ENCODE measurements around the gene ITGB1BP1.

The ITGB1BP1 gene

GRCh38 chr2:9416267-9416961 is 6.9 kb downstream of the ITGB1BP1 start:
- Histone ChIP-seq H3K9me3 (ENCODE audit: control insufficient read depth in 1 of 2, low read length in 2 of 2) (no peaks in the 10 kb centered on the region), H3K4me1 (ENCODE audit: control insufficient read depth in 1 of 2, insufficient read depth in 2 of 2, low read length in 2 of 2) (no peaks in the 10 kb centered on the region), H3K36me3 (ENCODE audit: control insufficient read depth in 1 of 2, insufficient read depth in 2 of 2, low read length in 2 of 2) (peaks cover 0 to 11% of the 10 kb centered on the region in 2 donors), H3K9ac (ENCODE audit: low read depth in 1 of 2, low read length in 2 of 2) (no peak overlapping the region), H3K27ac (ENCODE audit: low read depth, low read length) (no peak overlapping the region), H3K27me3 (ENCODE audit: control insufficient read depth in 1 of 2, insufficient read depth in 2 of 2, low read length in 2 of 2) (no peaks in the 10 kb centered on the region), H3K4me3 (ENCODE audit: low read depth in 1 of 2, low read length in 2 of 2) (no peak overlapping the region)

- Histone ChIP-seq H3K27me3 (ENCODE audit: control insufficient read depth in 1 of 2, insufficient read depth in 2 of 2, low read length in 2 of 2) (no peaks in the 10 kb centered on the region), H3K4me3 (ENCODE audit: low read depth in 1 of 2, low read length in 2 of 2) (no peak overlapping the region), H3K36me3 (ENCODE audit: control insufficient read depth in 1 of 2, insufficient read depth in 2 of 2, low read length in 2 of 2) (peaks cover 0 to 11% of the 10 kb centered on the region in 2 donors), H3K27ac (ENCODE audit: low read depth, low read length) (no peak overlapping the region), H3K9me3 (ENCODE audit: control insufficient read depth in 1 of 2, low read length in 2 of 2) (no peaks in the 10 kb centered on the region), H3K4me1 (ENCODE audit: control insufficient read depth in 1 of 2, insufficient read depth in 2 of 2, low read length in 2 of 2) (no peaks in the 10 kb centered on the region), H3K9ac (ENCODE audit: low read depth in 1 of 2, low read length in 2 of 2) (no peak overlapping the region)
Measured at GRCh38 chr2:9415516-9416169, 7.7 kb downstream of the ITGB1BP1 start.

GRCh38 chr2:9412781-9413180 is 10.5 kb downstream of the ITGB1BP1 start:
- Histone ChIP-seq H3K36me3 (ENCODE audit: control insufficient read depth in 1 of 2, insufficient read depth in 2 of 2, low read length in 2 of 2) (peaks cover 3 to 22% of the 10 kb centered on the region in 2 donors), H3K9ac (ENCODE audit: low read depth in 1 of 2, low read length in 2 of 2) (no peak overlapping the region), H3K4me3 (ENCODE audit: low read depth in 1 of 2, low read length in 2 of 2) (no peak overlapping the region), H3K27ac (ENCODE audit: low read depth, low read length) (no peak overlapping the region), H3K9me3 (ENCODE audit: control insufficient read depth in 1 of 2, low read length in 2 of 2) (no peaks in the 10 kb centered on the region), H3K27me3 (ENCODE audit: control insufficient read depth in 1 of 2, insufficient read depth in 2 of 2, low read length in 2 of 2) (no peaks in the 10 kb centered on the region), H3K4me1 (ENCODE audit: control insufficient read depth in 1 of 2, insufficient read depth in 2 of 2, low read length in 2 of 2) (no peaks in the 10 kb centered on the region)

- no peaks in the 10 kb centered on the region for H3K27me3 ChIP-seq (ENCODE audit: control insufficient read depth in 1 of 2, insufficient read depth in 2 of 2, low read length in 2 of 2)
- H3K9ac ChIP-seq (ENCODE audit: low read depth in 1 of 2, low read length in 2 of 2): no peak overlapping the region
- no peak overlapping the region for H3K27ac ChIP-seq (ENCODE audit: low read depth, low read length)
- H3K4me1 ChIP-seq (ENCODE audit: control insufficient read depth in 1 of 2, insufficient read depth in 2 of 2, low read length in 2 of 2): no peaks in the 10 kb centered on the region
- H3K9me3 ChIP-seq (ENCODE audit: control insufficient read depth in 1 of 2, low read length in 2 of 2): no peaks in the 10 kb centered on the region
- H3K4me3 ChIP-seq (ENCODE audit: low read depth in 1 of 2, low read length in 2 of 2): no peak overlapping the region
- peaks cover 3 to 26% of the 10 kb centered on the region in 2 donors for H3K36me3 ChIP-seq (ENCODE audit: control insufficient read depth in 1 of 2, insufficient read depth in 2 of 2, low read length in 2 of 2)
Measured at GRCh38 chr2:9410108-9410507, 13.2 kb downstream of the ITGB1BP1 start.

- Histone ChIP-seq H3K4me1 (ENCODE audit: control insufficient read depth in 1 of 2, insufficient read depth in 2 of 2, low read length in 2 of 2) (no peaks in the 10 kb centered on the region), H3K9me3 (ENCODE audit: control insufficient read depth in 1 of 2, low read length in 2 of 2) (no peaks in the 10 kb centered on the region), H3K27me3 (ENCODE audit: control insufficient read depth in 1 of 2, insufficient read depth in 2 of 2, low read length in 2 of 2) (no peaks in the 10 kb centered on the region), H3K4me3 (ENCODE audit: low read depth in 1 of 2, low read length in 2 of 2) (no peak overlapping the region), H3K27ac (ENCODE audit: low read depth, low read length) (no peak overlapping the region), H3K36me3 (ENCODE audit: control insufficient read depth in 1 of 2, insufficient read depth in 2 of 2, low read length in 2 of 2) (peaks cover 3 to 29% of the 10 kb centered on the region in 2 donors), H3K9ac (ENCODE audit: low read depth in 1 of 2, low read length in 2 of 2) (no peak overlapping the region)
Measured at GRCh38 chr2:9408641-9409151, 14.6 kb downstream of the ITGB1BP1 start.

- peaks cover 3 to 40% of the 10 kb centered on the region in 2 donors for H3K36me3 ChIP-seq (ENCODE audit: control insufficient read depth in 1 of 2, insufficient read depth in 2 of 2, low read length in 2 of 2)
- H3K4me1 ChIP-seq (ENCODE audit: control insufficient read depth in 1 of 2, insufficient read depth in 2 of 2, low read length in 2 of 2): no peaks in the 10 kb centered on the region
- H3K9me3 ChIP-seq (ENCODE audit: control insufficient read depth in 1 of 2, low read length in 2 of 2): no peaks in the 10 kb centered on the region
- no peaks in the 10 kb centered on the region for H3K27me3 ChIP-seq (ENCODE audit: control insufficient read depth in 1 of 2, insufficient read depth in 2 of 2, low read length in 2 of 2)
- no peak overlapping the region for H3K27ac ChIP-seq (ENCODE audit: low read depth, low read length)
- no peak overlapping the region for H3K9ac ChIP-seq (ENCODE audit: low read depth in 1 of 2, low read length in 2 of 2)
- H3K4me3 ChIP-seq (ENCODE audit: low read depth in 1 of 2, low read length in 2 of 2): no peak overlapping the region
Measured at GRCh38 chr2:9407363-9407811, 15.9 kb downstream of the ITGB1BP1 start.

GRCh38 chr2:9406529-9407362 is 16.6 kb downstream of the ITGB1BP1 start:
- Histone ChIP-seq H3K27ac (ENCODE audit: low read depth, low read length) (no peak overlapping the region), H3K9me3 (ENCODE audit: control insufficient read depth in 1 of 2, low read length in 2 of 2) (no peaks in the 10 kb centered on the region), H3K27me3 (ENCODE audit: control insufficient read depth in 1 of 2, insufficient read depth in 2 of 2, low read length in 2 of 2) (no peaks in the 10 kb centered on the region), H3K9ac (ENCODE audit: low read depth in 1 of 2, low read length in 2 of 2) (no peak overlapping the region), H3K4me1 (ENCODE audit: control insufficient read depth in 1 of 2, insufficient read depth in 2 of 2, low read length in 2 of 2) (no peaks in the 10 kb centered on the region), H3K36me3 (ENCODE audit: control insufficient read depth in 1 of 2, insufficient read depth in 2 of 2, low read length in 2 of 2) (peaks cover 3 to 41% of the 10 kb centered on the region in 2 donors), H3K4me3 (ENCODE audit: low read depth in 1 of 2, low read length in 2 of 2) (no peak overlapping the region)

GRCh38 chr2:9405636-9406035 is 17.7 kb downstream of the ITGB1BP1 start:
- H3K4me1 ChIP-seq (ENCODE audit: control insufficient read depth in 1 of 2, insufficient read depth in 2 of 2, low read length in 2 of 2): no peaks in the 10 kb centered on the region
- H3K4me3 ChIP-seq (ENCODE audit: low read depth in 1 of 2, low read length in 2 of 2): no peak overlapping the region
- no peak overlapping the region for H3K27ac ChIP-seq (ENCODE audit: low read depth, low read length)
- H3K9ac ChIP-seq (ENCODE audit: low read depth in 1 of 2, low read length in 2 of 2): no peak overlapping the region
- peaks cover 3 to 49% of the 10 kb centered on the region in 2 donors for H3K36me3 ChIP-seq (ENCODE audit: control insufficient read depth in 1 of 2, insufficient read depth in 2 of 2, low read length in 2 of 2)
- H3K9me3 ChIP-seq (ENCODE audit: control insufficient read depth in 1 of 2, low read length in 2 of 2): no peaks in the 10 kb centered on the region
- no peaks in the 10 kb centered on the region for H3K27me3 ChIP-seq (ENCODE audit: control insufficient read depth in 1 of 2, insufficient read depth in 2 of 2, low read length in 2 of 2)

- peaks cover 3 to 47% of the 10 kb centered on the region in 2 donors for H3K36me3 ChIP-seq (ENCODE audit: control insufficient read depth in 1 of 2, insufficient read depth in 2 of 2, low read length in 2 of 2)
- H3K9ac ChIP-seq (ENCODE audit: low read depth in 1 of 2, low read length in 2 of 2): no peak overlapping the region
- H3K27ac ChIP-seq (ENCODE audit: low read depth, low read length): no peak overlapping the region
Measured at GRCh38 chr2:9404451-9404850, 18.9 kb downstream of the ITGB1BP1 start.

GRCh38 chr2:9403924-9404323 is 19.4 kb downstream of the ITGB1BP1 start:
- Histone ChIP-seq H3K36me3 (ENCODE audit: control insufficient read depth in 1 of 2, insufficient read depth in 2 of 2, low read length in 2 of 2) (peaks cover under 1 to 42% of the 10 kb centered on the region in 2 donors), H3K27ac (ENCODE audit: low read depth, low read length) (no peak overlapping the region), H3K4me3 (ENCODE audit: low read depth in 1 of 2, low read length in 2 of 2) (no peak overlapping the region), H3K4me1 (ENCODE audit: control insufficient read depth in 1 of 2, insufficient read depth in 2 of 2, low read length in 2 of 2) (no peaks in the 10 kb centered on the region), H3K9me3 (ENCODE audit: control insufficient read depth in 1 of 2, low read length in 2 of 2) (no peaks in the 10 kb centered on the region), H3K27me3 (ENCODE audit: control insufficient read depth in 1 of 2, insufficient read depth in 2 of 2, low read length in 2 of 2) (no peaks in the 10 kb centered on the region), H3K9ac (ENCODE audit: low read depth in 1 of 2, low read length in 2 of 2) (no peak overlapping the region)

More at GRCh38 chr2:9404451-9404850, 18.9 kb downstream of the ITGB1BP1 start:
- no peak overlapping the region for H3K4me3 ChIP-seq (ENCODE audit: low read depth in 1 of 2, low read length in 2 of 2)
- no peaks in the 10 kb centered on the region for H3K9me3 ChIP-seq (ENCODE audit: control insufficient read depth in 1 of 2, low read length in 2 of 2)
- no peaks in the 10 kb centered on the region for H3K4me1 ChIP-seq (ENCODE audit: control insufficient read depth in 1 of 2, insufficient read depth in 2 of 2, low read length in 2 of 2)
- no peaks in the 10 kb centered on the region for H3K27me3 ChIP-seq (ENCODE audit: control insufficient read depth in 1 of 2, insufficient read depth in 2 of 2, low read length in 2 of 2)

Data from duodenal mucosa (tissue), 2 donors.